Upper lobe of right lung (tissue), 1 donor: ENCODE data around the gene HS6ST1. TPM values are rescaled to one million over a fixed set of nuclear protein-coding genes. Genes with fewer than 3 reads are reported as not detected.
"Not testable (repeated sequence)": the region's sequence is repeated elsewhere in the genome, so short reads cannot be mapped to it uniquely, and the experiment has no call there.

Experiments used
- ATAC-seq: fragments of 200-7000 bp; cut with Tn5 transposase; one replicate; pipeline ENCODE4 v1.9.1; 2020; ENCODE audit warnings: mild to moderate bottlenecking, moderate library complexity
- DNase-seq: peaks from one replicate; pipeline ENCODE4 v3.0.0-alpha.2; 2020
- H3K27ac ChIP-seq: fragments of 200-600 bp; one replicate; pipeline ENCODE4 v1.8.0; 2022
- H3K27me3 ChIP-seq: fragments of 200-600 bp; one replicate; pipeline ENCODE4 v1.8.0; 2022; ENCODE audit warnings: mild to moderate bottlenecking
- H3K36me3 ChIP-seq: fragments of 200-600 bp; one replicate; pipeline ENCODE4 v1.8.0; 2022
- H3K4me1 ChIP-seq: fragments of 200-600 bp; one replicate; pipeline ENCODE4 v1.8.0; 2022
- H3K4me3 ChIP-seq: fragments of 200-600 bp; one replicate; pipeline ENCODE4 v1.8.0; 2022; ENCODE audit warnings: mild to moderate bottlenecking
- H3K9me3 ChIP-seq: fragments of 200-600 bp; one replicate; pipeline ENCODE4 v1.8.0; 2022
- CTCF ChIP-seq: fragments of 200-600 bp; IDR thresholded peaks from one replicate; pipeline ENCODE4 v1.8.0; 2022; ENCODE audit warnings: antibody characterized with exemption
- intact Hi-C: fragments of 100-400 bp; cut with DNase I; formaldehyde crosslinking; loops from one replicate; pipeline ENCODE4 v1.11.0; 2022
- total RNA-seq: library from RNA; stranded (reverse); fragmentation: NEBNext Ultra II Directional; extraction: Animal tissue kit (Norgen Biotek cat#: 25700); gene quantifications from one replicate; pipeline ENCODE4 v1.2.1, GENCODE V29; 2021
- donor health status: DM: no; HTN: yes; CAD: no; lungs with severe emphysema.

HS6ST1 gene
- total RNA-seq, 1 donor from 2014 or later, result 33.2 TPM

GRCh38 chr2:128269063-128269989, 49.3 kb downstream of the HS6ST1 start:
- H3K36me3 ChIP-seq, result no peaks in the 10 kb centered on the region
- H3K4me1 ChIP-seq, result no peaks in the 10 kb centered on the region
- no peaks in the 10 kb centered on the region for H3K9me3 ChIP-seq
- DNase-seq (peak; percentile 61), ATAC-seq (no peak)
- intact Hi-C loops, result no loop called here
- TF ChIP-seq CTCF, result no peak
- H3K4me3 ChIP-seq, result no peak overlapping the region
- no peaks in the 10 kb centered on the region for H3K27me3 ChIP-seq
- H3K27ac ChIP-seq, result no peak overlapping the region

GRCh38 chr2:128268611-128269010, 50.1 kb downstream of the HS6ST1 start:
- ATAC-seq, H3K9me3 ChIP-seq, H3K4me3 ChIP-seq, H3K27ac ChIP-seq, H3K4me1 ChIP-seq, H3K27me3 ChIP-seq, H3K36me3 ChIP-seq, intact Hi-C loops: not testable (repeated sequence)
- DNase-seq, result peak; percentile 28

- H3K27ac ChIP-seq, ATAC-seq, H3K36me3 ChIP-seq, H3K9me3 ChIP-seq, H3K4me1 ChIP-seq, H3K4me3 ChIP-seq, intact Hi-C loops, H3K27me3 ChIP-seq: not testable (repeated sequence)
- peak; percentile 55 for DNase-seq
Observed at GRCh38 chr2:128268145-128268544, 50.5 kb downstream of the HS6ST1 start.

GRCh38 chr2:128267649-128268048, 51.0 kb downstream of the HS6ST1 start:
- H3K27me3 ChIP-seq, H3K4me3 ChIP-seq, H3K9me3 ChIP-seq, H3K27ac ChIP-seq, intact Hi-C loops, H3K4me1 ChIP-seq, H3K36me3 ChIP-seq: not testable (repeated sequence)
- DNase-seq, result peak; percentile 57
- ATAC-seq, result peak; percentile 2

GRCh38 chr2:128267197-128267596, 51.5 kb downstream of the HS6ST1 start:
- H3K4me3 ChIP-seq, intact Hi-C loops, H3K27me3 ChIP-seq, H3K4me1 ChIP-seq, H3K9me3 ChIP-seq, H3K36me3 ChIP-seq, H3K27ac ChIP-seq, ATAC-seq: not testable (repeated sequence)
- DNase-seq, result peak; percentile 44

- H3K27ac ChIP-seq, H3K27me3 ChIP-seq, DNase-seq, H3K36me3 ChIP-seq, H3K9me3 ChIP-seq, H3K4me3 ChIP-seq, ATAC-seq, H3K4me1 ChIP-seq, intact Hi-C loops: not testable (repeated sequence)
Observed at GRCh38 chr2:128266463-128266862, 52.2 kb downstream of the HS6ST1 start.

GRCh38 chr2:128265608-128265993, 53.1 kb downstream of the HS6ST1 start:
- H3K27me3 ChIP-seq, H3K4me1 ChIP-seq, intact Hi-C loops, H3K36me3 ChIP-seq, ATAC-seq, H3K9me3 ChIP-seq, DNase-seq, H3K4me3 ChIP-seq, H3K27ac ChIP-seq: not testable (repeated sequence)

- no peaks in the 10 kb centered on the region for H3K9me3 ChIP-seq
- DNase-seq, result no peak
- H3K4me3 ChIP-seq, result no peak overlapping the region
- intact Hi-C loops, result no loop called here
- H3K27me3 ChIP-seq, result no peaks in the 10 kb centered on the region
- no peaks in the 10 kb centered on the region for H3K36me3 ChIP-seq
- H3K27ac ChIP-seq, result no peak overlapping the region
- no peaks in the 10 kb centered on the region for H3K4me1 ChIP-seq
- TF ChIP-seq CTCF, result no peak
- no peak for ATAC-seq
Observed at GRCh38 chr2:128264881-128265607, 53.6 kb downstream of the HS6ST1 start.
